IMR-90 (cell line): Measurements from ENCODE around the gene LOXL3.

Experiments
- MXI1 ChIP-seq: IDR thresholded peaks from 2 replicates; pipeline ENCODE4 v1.6.1; 2012; ENCODE audit warnings: low read depth, mild to moderate bottlenecking, low read length, moderate library complexity, borderline replicate concordance
- POLR2A ChIP-seq: IDR thresholded peaks from 2 replicates; pipeline ENCODE4 v1.6.1; 2012; ENCODE audit warnings: mild to moderate bottlenecking, low read depth, low read length
- RAD21 ChIP-seq: IDR thresholded peaks from 2 replicates; pipeline ENCODE4 v1.6.1; 2012; ENCODE audit warnings: low read length, improper control_type of control experiment
- RCOR1 ChIP-seq: IDR thresholded peaks from 2 replicates; pipeline ENCODE4 v1.6.1; 2012; ENCODE audit warnings: mild to moderate bottlenecking, low read length, improper control_type of control experiment; ENCODE audit not compliant: insufficient replicate concordance
- RFX5 ChIP-seq: IDR thresholded peaks from 2 replicates; pipeline ENCODE4 v1.8.0; 2012; ENCODE audit warnings: low read depth, mild to moderate bottlenecking, low read length, moderate library complexity
- SMC3 ChIP-seq: fragments of 150-350 bp; IDR thresholded peaks from 2 replicates; pipeline ENCODE4 v1.6.1; 2016; ENCODE audit warnings: low read depth, mild to moderate bottlenecking, antibody characterized with exemption, low read length, moderate library complexity
- TF ChIP-seq, protein P1 (sequence below): conservative IDR thresholded peaks from 2 replicates; pipeline ENCODE4 v1.5.1; 2012; ENCODE audit warnings: mild to moderate bottlenecking, low read depth, low read length, improper control_type of control experiment
- TF ChIP-seq, protein P2 (sequence below): fragments of 150-350 bp; IDR thresholded peaks from 2 replicates; pipeline ENCODE4 v1.6.1; 2017; ENCODE audit warnings: mild to moderate bottlenecking, antibody characterized with exemption, low read length, low read depth

- no peak for TF ChIP-seq RAD21
- no peak for TF ChIP-seq POLR2A
- TF ChIP-seq MXI1 = no peak
- TF ChIP-seq, protein P1, sequence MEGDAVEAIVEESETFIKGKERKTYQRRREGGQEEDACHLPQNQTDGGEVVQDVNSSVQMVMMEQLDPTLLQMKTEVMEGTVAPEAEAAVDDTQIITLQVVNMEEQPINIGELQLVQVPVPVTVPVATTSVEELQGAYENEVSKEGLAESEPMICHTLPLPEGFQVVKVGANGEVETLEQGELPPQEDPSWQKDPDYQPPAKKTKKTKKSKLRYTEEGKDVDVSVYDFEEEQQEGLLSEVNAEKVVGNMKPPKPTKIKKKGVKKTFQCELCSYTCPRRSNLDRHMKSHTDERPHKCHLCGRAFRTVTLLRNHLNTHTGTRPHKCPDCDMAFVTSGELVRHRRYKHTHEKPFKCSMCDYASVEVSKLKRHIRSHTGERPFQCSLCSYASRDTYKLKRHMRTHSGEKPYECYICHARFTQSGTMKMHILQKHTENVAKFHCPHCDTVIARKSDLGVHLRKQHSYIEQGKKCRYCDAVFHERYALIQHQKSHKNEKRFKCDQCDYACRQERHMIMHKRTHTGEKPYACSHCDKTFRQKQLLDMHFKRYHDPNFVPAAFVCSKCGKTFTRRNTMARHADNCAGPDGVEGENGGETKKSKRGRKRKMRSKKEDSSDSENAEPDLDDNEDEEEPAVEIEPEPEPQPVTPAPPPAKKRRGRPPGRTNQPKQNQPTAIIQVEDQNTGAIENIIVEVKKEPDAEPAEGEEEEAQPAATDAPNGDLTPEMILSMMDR = no peak
- TF ChIP-seq SMC3 = no peak
- TF ChIP-seq RFX5 = no peak
- TF ChIP-seq, protein P2, sequence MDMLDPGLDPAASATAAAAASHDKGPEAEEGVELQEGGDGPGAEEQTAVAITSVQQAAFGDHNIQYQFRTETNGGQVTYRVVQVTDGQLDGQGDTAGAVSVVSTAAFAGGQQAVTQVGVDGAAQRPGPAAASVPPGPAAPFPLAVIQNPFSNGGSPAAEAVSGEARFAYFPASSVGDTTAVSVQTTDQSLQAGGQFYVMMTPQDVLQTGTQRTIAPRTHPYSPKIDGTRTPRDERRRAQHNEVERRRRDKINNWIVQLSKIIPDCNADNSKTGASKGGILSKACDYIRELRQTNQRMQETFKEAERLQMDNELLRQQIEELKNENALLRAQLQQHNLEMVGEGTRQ = no peak
- TF ChIP-seq RCOR1 = no peak
Observed at GRCh38 chr2:74514368-74515270, 39.1 kb downstream of the LOXL3 start, which contains the start of gene TLX2.
